Smooth muscle cell (in vitro differentiated cells): Measurements from ENCODE around the gene PGA3. TPM values are rescaled to one million over a fixed set of nuclear protein-coding genes. Genes with fewer than 3 reads are reported as not detected.

Experiments used
- DNase-seq: peaks from one replicate; lab custom pipeline; 2025; ENCODE audit not compliant: unreplicated experiment; lab: John Stamatoyannopoulos, UW
- H2AFZ ChIP-seq: fragments of 200-600 bp; sonication (generic); 2 replicates; pipeline ENCODE4 v1.6.0; 2016; ENCODE audit warnings: antibody characterized with exemption, low read depth, mild to moderate bottlenecking
- H3F3A ChIP-seq: fragments of 200-600 bp; sonication (generic); 2 replicates; pipeline ENCODE4 v1.6.0; 2017; ENCODE audit warnings: antibody characterized with exemption, low read depth
- H3K27ac ChIP-seq: fragments of 200-600 bp; sonication (generic); 2 replicates; pipeline ENCODE4 v1.5.1; 2016; ENCODE audit warnings: low read depth, mild to moderate bottlenecking
- H3K27me3 ChIP-seq: fragments of 200-600 bp; sonication (generic); 2 replicates; pipeline ENCODE4 v1.6.1; 2016; ENCODE audit warnings: low read depth, mild to moderate bottlenecking
- H3K36me3 ChIP-seq: fragments of 200-600 bp; sonication (generic); 2 replicates; pipeline ENCODE4 v1.5.1; 2016; ENCODE audit warnings: low read depth
- H3K4me1 ChIP-seq: fragments of 200-600 bp; sonication (generic); 2 replicates; pipeline ENCODE4 v1.5.1; 2016; ENCODE audit warnings: low read depth
- H3K4me2 ChIP-seq: fragments of 200-600 bp; sonication (generic); 2 replicates; pipeline ENCODE4 v1.6.0; 2016; ENCODE audit warnings: mild to moderate bottlenecking
- H3K4me3 ChIP-seq: fragments of 200-600 bp; sonication (generic); 2 replicates; pipeline ENCODE4 v1.5.1; 2016; ENCODE audit warnings: mild to moderate bottlenecking
- H3K79me2 ChIP-seq: fragments of 200-600 bp; sonication (generic); 2 replicates; pipeline ENCODE4 v1.6.0; 2016; ENCODE audit warnings: low read depth, mild to moderate bottlenecking
- H3K9ac ChIP-seq: fragments of 200-600 bp; sonication (generic); 2 replicates; pipeline ENCODE4 v1.6.0; 2016; ENCODE audit warnings: low read depth
- H3K9me3 ChIP-seq: fragments of 200-600 bp; sonication (generic); replicated peaks from 2 replicates; pipeline ENCODE4 v1.5.1; 2016; ENCODE audit warnings: low read depth
- H4K20me1 ChIP-seq: fragments of 200-600 bp; sonication (generic); 2 replicates; pipeline ENCODE4 v1.6.0; 2016; ENCODE audit warnings: low read depth
- CTCF ChIP-seq: fragments of 200-600 bp; sonication (generic); IDR thresholded peaks from 2 replicates; pipeline ENCODE4 v1.5.1; 2017; ENCODE audit warnings: borderline replicate concordance, mild to moderate bottlenecking, antibody characterized with exemption; ENCODE audit not compliant: insufficient read depth, poor library complexity, severe bottlenecking
- WGBS: methylation state at CpG from one replicate; pipeline ENCODE4 v1.1.7; 2016; ENCODE audit warnings: low lambda C conversion rate; 5-methylcytosine and 5-hydroxymethylcytosine counted together
- polyA plus RNA-seq: library from polyadenylated mRNA; unstranded; fragments of >200 nt; fragmentation: Nextera tagmentation; extraction: Ambion mirVana; gene quantifications from 2 replicates; pipeline ENCODE4 v1.2.1, GENCODE V29; 2016
- total RNA-seq: library from RNA; depleted of rRNA; stranded (reverse); fragments of >200 nt; gene quantifications from 2 replicates; pipeline ENCODE4 v1.2.3, GENCODE V29; 2014

PGA3 gene
- total and polyA plus RNA-seq, 2 experiments from 2014 or later: not detected

GRCh38 chr11:61259363-61259762 lies 56.0 kb downstream of the PGA3 start:
- Histone ChIP-seq H4K20me1 (no peaks in the 10 kb centered on the region), H3K4me1 (no peaks in the 10 kb centered on the region), H3K9ac (no peak overlapping the region), H3K79me2 (no peaks in the 10 kb centered on the region), H3K9me3 (no peaks in the 10 kb centered on the region), H3F3A (no peaks in the 10 kb centered on the region), H3K36me3 (no peaks in the 10 kb centered on the region), H3K4me2 (no peak overlapping the region), H3K27me3 (no peaks in the 10 kb centered on the region), H3K4me3 (no peak overlapping the region), H2AFZ (no peak overlapping the region), H3K27ac (no peak overlapping the region)
- DNase-seq: no peak
- 95% methylated on average over 6 of the region's 6 CpGs for WGBS
- no peak for TF ChIP-seq CTCF

Other genes with a start within 250 kb of the PGA3 start
- 0.27 TPM in 1 of 2 replicates, not detected in the other for gene CD6, start 231.8 kb upstream of the PGA3 start, total RNA-seq
- 0.21 TPM in 1 of 2 replicates, not detected in the other for gene CD6, start 231.8 kb upstream of the PGA3 start, polyA plus RNA-seq
- not detected in 2 replicates for gene CD5, start 101.0 kb upstream of the PGA3 start, total RNA-seq
- 0.10 and 0.72 TPM in 2 replicates for gene CD5, start 101.0 kb upstream of the PGA3 start, polyA plus RNA-seq
- 8.8 and 13.6 TPM in 2 replicates for gene VPS37C, start 42.1 kb upstream of the PGA3 start, total RNA-seq
- gene VPS37C, start 42.1 kb upstream of the PGA3 start, polyA plus RNA-seq: 15.4 and 22.4 TPM in 2 replicates
- not detected in 2 replicates for gene PGA4, start 18.8 kb downstream of the PGA3 start, total RNA-seq
- gene PGA4, start 18.8 kb downstream of the PGA3 start, polyA plus RNA-seq: not detected in 2 replicates
- not detected in 2 replicates for gene PGA5, start 37.7 kb downstream of the PGA3 start, total RNA-seq
- gene PGA5, start 37.7 kb downstream of the PGA3 start, polyA plus RNA-seq: 0.17 TPM in 1 of 2 replicates, not detected in the other
- gene VWCE, start 91.8 kb downstream of the PGA3 start, total RNA-seq: 0.49 and 1.5 TPM in 2 replicates
- gene VWCE, start 91.8 kb downstream of the PGA3 start, polyA plus RNA-seq: 2.4 and 4.1 TPM in 2 replicates
- 143 and 164 TPM in 2 replicates for gene DDB1, start 129.6 kb downstream of the PGA3 start, total RNA-seq
- gene DDB1, start 129.6 kb downstream of the PGA3 start, polyA plus RNA-seq: 140 and 150 TPM in 2 replicates
- gene TKFC, start 129.7 kb downstream of the PGA3 start, total RNA-seq: 18.1 and 24.3 TPM in 2 replicates
- 47.0 and 49.8 TPM in 2 replicates for gene TKFC, start 129.7 kb downstream of the PGA3 start, polyA plus RNA-seq
- gene CYB561A3, start 158.4 kb downstream of the PGA3 start, total RNA-seq: 19.1 and 23.9 TPM in 2 replicates
- gene CYB561A3, start 158.4 kb downstream of the PGA3 start, polyA plus RNA-seq: 23.7 and 25.1 TPM in 2 replicates
- gene TMEM138, start 158.9 kb downstream of the PGA3 start, total RNA-seq: 34.6 and 44.2 TPM in 2 replicates
- gene TMEM138, start 158.9 kb downstream of the PGA3 start, polyA plus RNA-seq: 51.4 and 54.6 TPM in 2 replicates
- gene TMEM216, start 189.1 kb downstream of the PGA3 start, total RNA-seq: 31.5 and 39.5 TPM in 2 replicates
- 27.2 and 27.5 TPM in 2 replicates for gene TMEM216, start 189.1 kb downstream of the PGA3 start, polyA plus RNA-seq
- gene CPSF7, start 226.5 kb downstream of the PGA3 start, total RNA-seq: 29.5 and 35.1 TPM in 2 replicates
- 26.2 and 26.6 TPM in 2 replicates for gene CPSF7, start 226.5 kb downstream of the PGA3 start, polyA plus RNA-seq
- gene SDHAF2, start 226.6 kb downstream of the PGA3 start, total RNA-seq: 23.2 and 25.0 TPM in 2 replicates
- 47.1 and 56.3 TPM in 2 replicates for gene SDHAF2, start 226.6 kb downstream of the PGA3 start, polyA plus RNA-seq